WTC11 (cell line): ENCODE measurements around the gene RASA2. TPM values are rescaled to one million over a fixed set of nuclear protein-coding genes. Genes with fewer than 3 reads are reported as not detected.

Experiments used
- CREB1 ChIP-seq: sonication (generic); formaldehyde crosslinking; IDR thresholded peaks from 2 replicates; pipeline ENCODE4 v1.8.0; 2023; ENCODE audit warnings: mild to moderate bottlenecking, missing genetic modification reagents
- E2F1 ChIP-seq: sonication (generic); formaldehyde crosslinking; IDR thresholded peaks from 2 replicates; pipeline ENCODE4 v1.8.0; 2022; ENCODE audit warnings: mild to moderate bottlenecking, missing genetic modification reagents
- FOXP1 ChIP-seq: sonication (generic); formaldehyde crosslinking; IDR thresholded peaks from 2 replicates; pipeline ENCODE4 v1.8.0; 2022; ENCODE audit warnings: missing genetic modification reagents, mild to moderate bottlenecking, moderate library complexity, borderline replicate concordance
- GRHL2 ChIP-seq: fragments of 250-450 bp; sonication (Bioruptor Pico); IDR thresholded peaks from 2 replicates; pipeline ENCODE4 v1.8.0; 2022; ENCODE audit warnings: mild to moderate bottlenecking, moderate library complexity; ENCODE audit not compliant: insufficient replicate concordance, severe bottlenecking
- GTF2I ChIP-seq: fragments of 250-450 bp; sonication (Bioruptor Pico); conservative IDR thresholded peaks from 2 replicates; pipeline ENCODE4 v1.4.0; 2021; ENCODE audit warnings: mild to moderate bottlenecking
- MAX ChIP-seq: sonication (generic); formaldehyde crosslinking; IDR thresholded peaks from 2 replicates; pipeline ENCODE4 v1.8.0; 2022; ENCODE audit warnings: mild to moderate bottlenecking, missing genetic modification reagents
- MXD4 ChIP-seq: fragments of 250-450 bp; sonication (Bioruptor Pico); IDR thresholded peaks from 2 replicates; pipeline ENCODE4 v1.8.0; 2021; ENCODE audit warnings: mild to moderate bottlenecking, moderate library complexity, borderline replicate concordance
- NR2C2 ChIP-seq: sonication (generic); formaldehyde crosslinking; IDR thresholded peaks from 2 replicates; pipeline ENCODE4 v1.8.0; 2022; ENCODE audit warnings: mild to moderate bottlenecking, missing genetic modification reagents
- PRRX2 ChIP-seq: fragments of 250-450 bp; sonication (Bioruptor Pico); IDR thresholded peaks from 2 replicates; pipeline ENCODE4 v1.8.0; 2021; ENCODE audit warnings: mild to moderate bottlenecking
- TCF7 ChIP-seq: sonication (generic); formaldehyde crosslinking; IDR thresholded peaks from 2 replicates; pipeline ENCODE4 v1.8.0; 2022; ENCODE audit warnings: mild to moderate bottlenecking, low read depth, missing genetic modification reagents, moderate library complexity
- TP53 ChIP-seq: sonication (generic); formaldehyde crosslinking; IDR thresholded peaks from 2 replicates; pipeline ENCODE4 v1.8.1; 2023; ENCODE audit warnings: mild to moderate bottlenecking, missing genetic modification reagents
- USF1 ChIP-seq: sonication (generic); formaldehyde crosslinking; IDR thresholded peaks from 2 replicates; pipeline ENCODE4 v1.8.0; 2022; ENCODE audit warnings: mild to moderate bottlenecking, missing genetic modification reagents
- ZNF219 ChIP-seq: sonication (generic); formaldehyde crosslinking; IDR thresholded peaks from 2 replicates; pipeline ENCODE4 v1.8.0; 2023; ENCODE audit warnings: missing genetic modification reagents, mild to moderate bottlenecking, borderline replicate concordance
- ZNF512 ChIP-seq: sonication (generic); formaldehyde crosslinking; IDR thresholded peaks from 2 replicates; pipeline ENCODE4 v1.8.1; 2022; ENCODE audit warnings: missing genetic modification reagents, borderline replicate concordance
- total RNA-seq: library from RNA; stranded (reverse); gene quantifications from 3 replicates; pipeline ENCODE4 v1.2.3, GENCODE V29; 2021
- TF ChIP-seq, protein P1 (sequence below): sonication (generic); formaldehyde crosslinking; IDR thresholded peaks from 2 replicates; pipeline ENCODE4 v1.8.1; 2023; ENCODE audit warnings: mild to moderate bottlenecking, missing genetic modification reagents, moderate library complexity
- TF ChIP-seq, protein P2 (sequence below): fragments of 250-450 bp; sonication (Bioruptor Pico); IDR thresholded peaks from 2 replicates; pipeline ENCODE4 v1.9.0; 2021; ENCODE audit warnings: mild to moderate bottlenecking
- TF ChIP-seq, protein P3 (sequence below): fragments of 250-450 bp; sonication (Bioruptor Pico); conservative IDR thresholded peaks from 2 replicates; pipeline ENCODE4 v1.9.0; 2021; ENCODE audit warnings: mild to moderate bottlenecking
- TF ChIP-seq, protein P4 (sequence below): fragments of 250-450 bp; sonication (Bioruptor Pico); IDR thresholded peaks from 2 replicates; pipeline ENCODE4 v1.9.0; 2021; ENCODE audit warnings: mild to moderate bottlenecking

Gene RASA2
- total RNA-seq, 1 experiment from 2014 or later: 13.9 TPM

DNA sequence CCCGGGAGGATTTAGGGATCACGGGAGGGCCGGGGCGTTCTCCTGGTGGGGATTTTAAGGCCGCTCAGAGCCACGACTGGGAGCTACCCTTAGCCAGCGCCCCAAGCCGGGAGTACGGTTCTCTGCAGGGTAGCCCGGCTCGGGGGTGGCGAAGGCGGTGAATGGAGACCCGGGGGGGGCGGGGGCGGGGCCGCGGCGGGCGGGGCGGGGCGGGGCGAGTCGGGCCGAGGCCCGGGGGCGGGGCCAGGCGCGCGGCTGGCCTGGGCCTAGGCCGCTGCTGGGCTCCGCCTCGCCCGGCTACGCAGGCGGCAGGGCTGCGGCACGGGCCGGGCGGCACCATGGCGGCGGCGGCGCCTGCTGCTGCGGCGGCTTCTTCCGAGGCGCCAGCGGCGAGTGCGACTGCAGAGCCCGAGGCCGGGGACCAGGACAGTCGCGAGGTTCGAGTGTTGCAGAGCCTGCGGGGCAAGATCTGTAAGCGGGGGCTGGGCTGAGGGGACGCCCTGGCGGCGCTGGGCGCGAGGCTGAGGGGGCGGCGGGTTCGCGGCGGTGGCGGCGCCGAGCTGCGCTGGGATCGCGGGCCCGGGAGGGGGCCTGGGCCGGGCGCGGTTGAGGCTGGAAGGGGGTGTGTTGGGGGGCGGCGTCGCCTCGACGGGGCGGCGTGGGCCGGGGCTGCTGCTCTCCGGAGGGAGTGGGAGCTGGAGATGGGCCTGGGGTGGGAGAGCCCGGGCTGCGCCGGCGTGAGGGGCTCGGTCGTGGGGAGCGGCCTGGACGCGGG is at the start of gene RASA2 (continued):
- TF ChIP-seq, protein P1, sequence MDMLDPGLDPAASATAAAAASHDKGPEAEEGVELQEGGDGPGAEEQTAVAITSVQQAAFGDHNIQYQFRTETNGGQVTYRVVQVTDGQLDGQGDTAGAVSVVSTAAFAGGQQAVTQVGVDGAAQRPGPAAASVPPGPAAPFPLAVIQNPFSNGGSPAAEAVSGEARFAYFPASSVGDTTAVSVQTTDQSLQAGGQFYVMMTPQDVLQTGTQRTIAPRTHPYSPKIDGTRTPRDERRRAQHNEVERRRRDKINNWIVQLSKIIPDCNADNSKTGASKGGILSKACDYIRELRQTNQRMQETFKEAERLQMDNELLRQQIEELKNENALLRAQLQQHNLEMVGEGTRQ (CRISPR knock-in tag): peak; percentile 47
- TF ChIP-seq CREB1 (CRISPR knock-in tag) (no peak), USF1 (CRISPR knock-in tag) (no peak), ZNF512 (CRISPR knock-in tag) (no peak), MXD4 (CRISPR knock-in tag) (no peak), PRRX2 (CRISPR knock-in tag) (no peak), MAX (no peak), GRHL2 (CRISPR knock-in tag) (no peak), TP53 (CRISPR knock-in tag) (no peak), NR2C2 (CRISPR knock-in tag) (no peak), ZNF219 (0 out of 2 replicates have a peak, but pooled peaks have one; percentile 12), FOXP1 (CRISPR knock-in tag) (peak; percentile 68; the same call in 1 of the 2 replicates), TCF7 (CRISPR knock-in tag) (peak; percentile 79; the same call in 1 of the 2 replicates), GTF2I (no peak), E2F1 (CRISPR knock-in tag) (no peak)
- TF ChIP-seq, protein P2, sequence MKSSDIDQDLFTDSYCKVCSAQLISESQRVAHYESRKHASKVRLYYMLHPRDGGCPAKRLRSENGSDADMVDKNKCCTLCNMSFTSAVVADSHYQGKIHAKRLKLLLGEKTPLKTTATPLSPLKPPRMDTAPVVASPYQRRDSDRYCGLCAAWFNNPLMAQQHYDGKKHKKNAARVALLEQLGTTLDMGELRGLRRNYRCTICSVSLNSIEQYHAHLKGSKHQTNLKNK (CRISPR knock-in tag): no peak
- TF ChIP-seq, protein P3, sequence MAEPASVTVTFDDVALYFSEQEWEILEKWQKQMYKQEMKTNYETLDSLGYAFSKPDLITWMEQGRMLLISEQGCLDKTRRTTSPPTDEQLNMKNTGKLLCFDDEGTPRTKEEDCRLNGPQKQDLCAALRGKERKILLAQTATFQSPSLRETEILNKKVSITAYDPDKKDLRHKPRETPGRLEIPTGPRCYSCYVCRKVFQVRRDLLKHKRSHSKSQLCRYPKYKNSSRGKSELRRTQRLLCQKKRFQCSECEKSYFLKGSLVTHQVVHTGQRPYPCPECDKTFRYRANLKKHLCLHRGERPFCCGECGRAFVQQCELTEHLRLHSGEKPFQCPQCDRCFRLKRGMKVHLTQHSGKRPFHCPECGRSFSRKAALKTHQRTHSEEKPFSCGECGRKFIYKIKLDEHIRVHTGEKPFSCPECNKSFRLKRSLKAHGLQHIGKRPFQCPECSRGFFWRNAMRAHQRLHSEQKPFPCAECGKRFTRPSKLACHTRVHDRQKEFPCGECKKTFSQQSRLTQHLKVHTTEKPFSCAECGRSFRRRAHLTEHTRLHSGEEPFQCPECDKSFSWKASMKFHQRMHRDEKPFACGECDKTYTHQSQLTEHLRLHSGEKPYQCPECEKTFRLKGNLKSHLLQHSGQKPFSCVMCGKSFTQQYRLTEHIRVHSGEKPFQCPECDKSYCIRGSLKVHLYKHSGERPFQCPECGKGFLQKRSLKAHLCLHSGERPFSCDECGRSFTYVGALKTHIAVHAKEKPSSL (CRISPR knock-in tag): no peak
- TF ChIP-seq, protein P4, sequence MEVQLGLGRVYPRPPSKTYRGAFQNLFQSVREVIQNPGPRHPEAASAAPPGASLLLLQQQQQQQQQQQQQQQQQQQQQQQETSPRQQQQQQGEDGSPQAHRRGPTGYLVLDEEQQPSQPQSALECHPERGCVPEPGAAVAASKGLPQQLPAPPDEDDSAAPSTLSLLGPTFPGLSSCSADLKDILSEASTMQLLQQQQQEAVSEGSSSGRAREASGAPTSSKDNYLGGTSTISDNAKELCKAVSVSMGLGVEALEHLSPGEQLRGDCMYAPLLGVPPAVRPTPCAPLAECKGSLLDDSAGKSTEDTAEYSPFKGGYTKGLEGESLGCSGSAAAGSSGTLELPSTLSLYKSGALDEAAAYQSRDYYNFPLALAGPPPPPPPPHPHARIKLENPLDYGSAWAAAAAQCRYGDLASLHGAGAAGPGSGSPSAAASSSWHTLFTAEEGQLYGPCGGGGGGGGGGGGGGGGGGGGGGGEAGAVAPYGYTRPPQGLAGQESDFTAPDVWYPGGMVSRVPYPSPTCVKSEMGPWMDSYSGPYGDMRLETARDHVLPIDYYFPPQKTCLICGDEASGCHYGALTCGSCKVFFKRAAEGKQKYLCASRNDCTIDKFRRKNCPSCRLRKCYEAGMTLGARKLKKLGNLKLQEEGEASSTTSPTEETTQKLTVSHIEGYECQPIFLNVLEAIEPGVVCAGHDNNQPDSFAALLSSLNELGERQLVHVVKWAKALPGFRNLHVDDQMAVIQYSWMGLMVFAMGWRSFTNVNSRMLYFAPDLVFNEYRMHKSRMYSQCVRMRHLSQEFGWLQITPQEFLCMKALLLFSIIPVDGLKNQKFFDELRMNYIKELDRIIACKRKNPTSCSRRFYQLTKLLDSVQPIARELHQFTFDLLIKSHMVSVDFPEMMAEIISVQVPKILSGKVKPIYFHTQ: no peak
